Measurements from ENCODE around the gene CDKAL1.

Gene CDKAL1

DNA sequence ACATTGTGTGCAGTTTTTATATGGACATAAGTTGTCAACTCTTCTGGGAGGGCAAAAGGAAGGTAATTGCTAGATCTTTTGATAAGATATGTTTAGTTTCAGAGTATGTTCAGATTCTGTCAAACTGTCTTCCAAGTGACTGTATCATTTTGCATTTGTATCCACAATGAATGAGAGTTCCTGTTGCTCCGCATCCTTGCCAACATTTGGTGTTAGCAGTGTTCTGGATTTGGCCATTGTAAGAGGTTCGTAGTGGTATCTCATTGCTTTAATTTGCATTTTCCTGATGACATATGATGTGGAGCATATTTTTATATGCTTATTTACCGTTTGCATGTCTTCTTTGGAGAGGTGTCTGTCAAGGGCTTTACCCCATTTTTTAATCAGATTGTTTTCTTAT is 150.2 kb downstream of the CDKAL1 start:
- no peak for DNase-seq

DNA sequence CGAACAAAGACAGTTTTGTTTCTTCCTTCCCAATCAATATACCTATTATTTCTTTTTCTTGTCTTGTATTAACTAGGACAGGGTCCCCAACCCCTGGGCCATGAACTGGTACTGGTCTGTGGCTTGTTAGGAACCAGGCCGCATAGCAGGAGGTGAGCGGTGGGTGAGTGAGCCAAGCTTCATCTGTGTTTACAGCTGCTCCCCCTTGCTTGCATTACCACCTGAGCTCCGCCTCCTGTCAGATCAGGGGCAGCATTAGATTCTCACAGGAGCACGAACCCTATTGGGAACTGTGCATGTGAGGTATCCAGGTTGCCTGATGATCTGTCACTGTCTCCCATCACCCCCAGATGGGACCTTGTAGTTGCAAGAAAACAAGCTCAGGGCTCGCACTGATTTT is 151.9 kb downstream of the CDKAL1 start:
- DNase-seq: no peak

DNA sequence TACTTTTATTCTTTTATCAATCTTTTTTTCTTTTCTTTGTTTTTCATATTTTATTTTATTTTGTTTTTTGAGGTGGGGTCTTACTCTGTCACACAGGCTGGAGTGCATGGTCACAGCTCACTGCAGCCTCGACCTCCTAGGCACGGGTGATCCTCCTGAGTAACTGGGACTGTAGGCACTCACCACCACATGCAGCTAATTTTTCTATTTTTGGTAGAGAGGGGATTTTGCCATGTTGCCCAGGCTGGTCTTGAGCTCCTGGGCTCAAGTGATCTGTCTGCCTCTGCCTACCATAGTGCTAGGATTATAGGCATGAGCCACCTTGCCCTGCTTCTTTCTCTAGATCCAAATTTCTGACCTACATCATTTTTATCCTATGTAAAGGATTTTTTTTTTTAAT is 153.2 kb downstream of the CDKAL1 start:
- no peak for DNase-seq

DNA sequence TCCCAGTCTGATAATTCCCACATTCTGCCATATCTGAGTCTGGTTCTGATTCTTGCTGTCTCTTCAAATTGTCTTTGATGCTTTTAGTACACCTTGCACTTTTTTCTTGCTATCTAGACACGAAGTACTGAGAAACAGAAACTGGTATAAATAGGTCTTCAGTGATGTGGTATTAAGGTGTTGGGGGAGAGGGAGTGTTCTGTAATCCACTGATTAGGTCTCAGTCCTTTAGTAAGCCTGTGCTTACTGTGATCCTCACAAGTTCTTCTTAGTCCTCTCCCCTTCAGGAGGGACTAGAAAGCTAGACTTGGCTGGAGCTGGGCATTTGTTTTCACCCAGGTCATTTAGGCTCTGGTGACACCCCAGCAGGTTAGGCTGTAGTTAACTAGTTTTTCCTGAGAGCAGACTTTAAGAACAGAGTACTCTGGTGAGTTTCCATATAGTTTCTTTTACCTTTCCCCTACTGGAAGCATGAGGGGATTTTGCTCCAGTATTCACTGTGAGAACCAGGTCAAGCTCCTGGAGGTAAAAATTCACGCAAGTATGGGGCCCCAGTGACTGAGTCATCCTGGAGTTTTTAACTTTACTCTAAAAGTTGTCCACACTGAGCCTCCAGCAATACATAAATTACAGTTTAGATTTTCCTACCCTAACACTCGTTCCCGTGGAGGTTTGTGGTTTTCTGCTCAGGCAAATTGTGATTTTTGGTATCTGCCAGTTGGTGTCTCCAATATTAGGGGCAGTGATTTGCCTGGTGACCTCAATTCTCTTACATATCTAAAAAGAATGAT is 154.6 kb downstream of the CDKAL1 start:
- DNase-seq: no peak

DNA sequence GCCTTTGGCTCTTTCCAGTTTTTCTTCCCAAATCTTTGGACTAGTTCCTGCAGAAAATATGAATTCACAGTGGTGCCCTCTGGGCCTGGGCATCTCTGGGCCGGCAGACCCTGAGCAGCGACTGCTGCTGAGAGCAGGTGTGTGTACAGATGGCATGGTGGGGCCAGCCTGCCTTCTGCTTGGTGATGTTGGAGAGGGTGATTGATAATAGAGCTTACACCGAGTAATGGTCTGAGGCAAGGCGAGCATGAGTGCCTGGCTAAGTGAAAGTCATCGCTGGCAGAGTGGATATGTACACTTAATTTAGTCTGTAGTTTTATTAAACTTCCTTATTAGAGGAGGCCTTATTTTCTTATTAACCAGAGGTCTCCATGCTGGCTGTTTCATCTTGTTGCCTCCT is 156.9 kb downstream of the CDKAL1 start:
- DNase-seq: no peak

DNA sequence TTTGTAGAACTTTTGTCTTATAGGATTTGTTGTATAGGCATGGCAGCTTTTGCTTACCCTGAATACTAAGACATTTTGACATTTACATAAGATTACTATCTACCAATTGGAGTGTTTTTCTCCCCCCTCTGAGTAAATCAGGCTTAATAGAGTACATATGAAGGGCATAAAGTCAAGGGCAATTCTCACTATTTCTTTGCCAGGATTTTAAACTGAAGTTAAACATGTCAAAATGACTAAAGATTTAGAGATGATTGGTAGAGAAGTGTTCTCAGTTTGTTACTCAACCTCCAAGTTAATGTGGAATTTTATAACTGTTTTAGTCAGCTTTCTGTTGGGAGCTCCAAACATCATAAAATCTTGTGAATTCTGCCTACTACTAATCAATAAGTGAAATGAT is 157.8 kb downstream of the CDKAL1 start:
- no peak for DNase-seq

DNA sequence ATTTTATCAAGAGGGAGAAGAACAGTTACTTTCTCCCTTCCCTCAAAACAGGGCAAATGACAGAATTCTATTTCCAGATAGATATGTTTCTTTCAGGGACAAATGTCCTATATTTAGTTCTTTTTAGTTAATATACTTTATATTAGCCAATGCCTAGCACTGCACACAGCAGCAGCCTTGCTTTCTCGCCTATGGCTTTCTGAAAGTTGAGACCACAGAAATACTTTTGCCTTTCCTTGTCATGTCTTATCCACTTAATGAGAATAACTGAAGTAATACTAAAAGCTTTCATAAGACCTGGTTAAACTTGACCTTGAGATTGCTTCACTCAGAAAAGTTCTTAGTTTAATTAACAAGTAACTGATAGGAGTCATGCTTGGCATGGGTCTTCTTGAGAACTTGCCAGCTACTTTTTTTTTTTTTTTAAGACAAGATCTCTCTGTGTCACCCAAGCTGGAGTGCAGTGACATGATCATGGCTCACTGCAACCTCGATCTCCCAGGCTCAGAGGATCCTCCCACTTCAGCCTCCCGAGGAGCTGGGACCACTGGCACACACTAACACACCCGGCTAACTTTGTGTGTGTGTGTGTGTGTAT is 159.3 kb downstream of the CDKAL1 start:
- no peak for DNase-seq

DNA sequence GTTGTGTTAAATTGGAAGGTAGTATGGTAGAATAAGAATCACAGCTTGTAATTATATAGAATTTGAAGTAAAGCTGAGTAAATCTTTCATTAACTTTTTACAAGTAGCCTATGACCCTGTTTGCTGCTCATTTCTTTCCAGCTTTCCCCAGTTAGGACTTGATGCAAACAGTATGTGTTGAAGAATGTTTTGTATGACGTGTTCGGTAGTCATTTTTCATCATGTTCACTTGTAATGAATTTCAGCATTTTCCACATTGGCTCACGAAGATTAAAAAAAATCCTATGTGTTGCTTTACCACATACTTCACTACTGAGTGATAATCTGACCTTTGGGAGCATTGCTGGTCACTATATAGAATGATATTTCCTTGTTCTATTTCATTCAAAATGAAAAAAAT is 162.4 kb downstream of the CDKAL1 start:
- no peak for DNase-seq

DNA sequence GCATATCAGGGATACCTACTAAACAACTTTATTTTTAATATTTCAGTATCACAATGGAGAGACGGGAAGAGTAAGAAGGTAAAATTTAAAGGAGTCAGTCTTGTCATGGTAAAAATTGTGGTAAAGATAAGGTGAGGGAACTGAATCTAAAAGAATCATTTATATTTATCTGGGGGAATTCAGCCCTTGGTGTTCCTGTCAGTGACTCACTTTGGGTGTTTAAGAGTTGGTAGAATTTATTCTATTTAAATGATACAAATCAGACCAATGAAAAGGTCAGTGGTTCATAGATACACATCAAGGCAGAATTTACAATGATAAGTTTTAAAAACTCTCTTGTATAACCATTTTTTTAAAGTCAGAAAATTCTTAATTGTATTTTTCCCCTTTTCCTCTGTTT is 164.4 kb downstream of the CDKAL1 start:
- no peak for DNase-seq

DNA sequence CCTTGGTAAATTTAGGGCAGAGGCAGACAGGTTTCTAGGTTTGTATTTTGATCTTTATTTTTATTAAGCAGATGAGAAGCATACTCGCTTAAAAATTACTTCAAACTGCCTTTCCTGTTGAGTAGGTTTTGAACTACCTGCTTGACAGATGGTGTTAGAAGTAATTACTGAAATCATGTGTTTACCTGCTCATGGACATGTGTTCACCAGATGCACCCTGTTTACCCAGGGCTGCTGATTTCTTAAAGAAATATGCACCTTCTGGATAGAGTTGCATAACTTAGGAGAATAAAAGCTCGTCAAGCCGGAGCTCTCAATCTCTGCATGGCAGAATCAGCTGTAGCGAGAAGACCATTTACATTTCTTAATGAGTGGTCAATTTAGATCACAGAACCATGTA is 165.1 kb downstream of the CDKAL1 start:
- no peak for DNase-seq

DNA sequence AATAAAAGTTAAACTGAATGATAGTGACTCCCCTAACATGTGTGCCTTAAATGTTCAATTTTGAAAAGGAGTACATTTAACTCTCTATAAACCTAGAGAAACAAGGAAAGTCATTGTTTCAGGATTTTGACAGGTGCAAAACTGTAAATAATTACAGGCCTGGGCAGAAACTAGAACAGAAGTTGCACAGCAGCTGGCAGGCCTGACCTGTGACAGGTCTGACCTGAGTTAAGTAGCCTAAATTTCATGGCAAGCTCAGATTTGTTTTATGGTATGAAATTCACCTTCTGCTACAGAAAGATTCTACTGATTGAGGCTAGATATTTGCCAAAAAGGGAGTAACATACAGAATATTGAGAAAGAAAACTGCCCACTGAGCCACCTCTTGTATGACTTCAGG is 166.1 kb downstream of the CDKAL1 start:
- DNase-seq: no peak

DNA sequence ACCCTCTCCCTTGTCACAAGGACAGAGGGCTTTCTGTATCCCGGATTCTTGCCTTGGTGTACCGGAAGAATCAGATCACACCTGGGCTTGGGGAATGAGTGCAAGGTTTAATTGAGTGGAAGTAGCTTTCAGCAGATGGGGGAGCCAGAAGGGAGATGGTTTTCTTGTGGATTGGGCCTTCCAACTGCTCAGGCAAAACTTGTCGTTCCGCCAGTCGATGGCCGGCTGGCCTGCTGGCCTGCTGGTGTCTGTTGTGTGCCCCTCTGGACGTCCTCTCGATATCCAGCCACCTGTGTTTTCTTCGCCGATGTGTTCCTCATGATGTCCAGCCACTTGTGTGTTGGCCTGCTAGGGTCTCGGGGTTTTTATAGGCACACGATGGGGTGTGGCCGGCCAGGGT is 168.1 kb downstream of the CDKAL1 start:
- DNase-seq: no peak

DNA sequence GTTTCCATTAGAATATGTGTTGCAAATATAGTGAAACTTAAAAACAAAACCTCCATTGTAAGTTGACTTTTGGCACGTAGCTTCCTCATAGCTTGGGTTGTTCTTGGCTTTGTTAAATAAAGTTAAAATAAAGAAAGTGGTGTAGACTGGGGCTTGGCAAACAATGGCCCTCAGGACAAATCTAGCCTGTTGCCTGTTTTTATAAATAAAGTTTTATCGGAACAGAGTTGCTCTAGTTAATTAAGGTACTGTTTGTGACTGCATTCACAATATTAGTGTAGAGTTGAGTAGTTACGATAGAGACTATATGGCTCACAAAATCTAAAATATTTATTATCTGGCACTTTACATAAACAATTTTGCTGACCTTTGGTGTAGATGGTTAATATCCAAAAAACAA is 168.8 kb downstream of the CDKAL1 start:
- DNase-seq: no peak

DNA sequence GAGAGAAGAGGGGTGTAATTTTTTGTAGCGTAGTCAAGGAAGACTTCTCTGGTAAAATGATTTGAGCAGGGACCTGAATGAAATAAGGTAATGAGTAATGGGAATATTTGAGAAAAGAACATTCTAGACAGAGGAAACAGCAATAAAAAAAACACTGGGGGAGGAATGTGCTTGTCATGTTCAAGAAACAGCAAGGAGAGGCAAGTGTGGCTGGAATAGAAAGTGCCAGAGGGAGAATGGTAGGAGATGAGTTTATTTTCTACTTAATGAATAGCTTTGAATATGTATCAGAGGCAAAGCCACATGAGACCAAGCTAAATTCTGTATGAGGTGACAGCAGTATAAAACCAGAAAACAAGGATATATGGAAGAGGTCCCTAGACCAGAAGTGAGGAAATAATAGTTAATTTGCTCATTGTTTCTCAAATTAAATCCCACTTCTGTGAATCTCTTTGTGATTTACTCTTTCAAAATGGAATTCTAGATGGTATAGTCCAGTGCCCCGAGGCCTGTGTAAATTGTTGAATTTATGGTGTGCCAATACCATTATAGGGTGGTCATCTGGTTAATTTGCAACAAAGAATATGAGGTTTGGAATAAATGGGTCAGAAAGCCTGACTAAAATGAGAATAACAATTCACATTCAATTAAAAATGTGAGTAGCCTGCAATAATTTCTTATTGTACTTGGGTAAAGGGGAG is 170.2 kb downstream of the CDKAL1 start:
- DNase-seq: no peak

DNA sequence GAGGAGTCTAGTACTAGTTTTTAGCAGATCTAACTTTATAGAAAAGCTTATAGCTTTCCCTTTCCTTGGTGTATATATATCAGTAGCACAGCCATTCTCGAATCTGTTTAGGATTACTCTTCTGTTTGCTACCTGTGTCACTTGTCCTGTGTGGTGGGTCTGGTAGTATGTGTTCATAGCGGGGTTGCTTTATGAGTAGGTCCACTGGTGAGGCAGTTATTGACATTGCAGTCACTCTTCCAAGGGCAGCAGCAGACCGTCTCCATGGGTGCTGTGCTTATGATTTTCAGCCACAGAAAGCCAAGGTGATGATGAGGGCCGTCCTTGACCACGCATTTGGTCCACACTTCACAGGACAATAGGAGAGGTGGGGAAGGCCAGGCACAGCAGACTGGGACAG is 171.5 kb downstream of the CDKAL1 start:
- no peak for DNase-seq

DNA sequence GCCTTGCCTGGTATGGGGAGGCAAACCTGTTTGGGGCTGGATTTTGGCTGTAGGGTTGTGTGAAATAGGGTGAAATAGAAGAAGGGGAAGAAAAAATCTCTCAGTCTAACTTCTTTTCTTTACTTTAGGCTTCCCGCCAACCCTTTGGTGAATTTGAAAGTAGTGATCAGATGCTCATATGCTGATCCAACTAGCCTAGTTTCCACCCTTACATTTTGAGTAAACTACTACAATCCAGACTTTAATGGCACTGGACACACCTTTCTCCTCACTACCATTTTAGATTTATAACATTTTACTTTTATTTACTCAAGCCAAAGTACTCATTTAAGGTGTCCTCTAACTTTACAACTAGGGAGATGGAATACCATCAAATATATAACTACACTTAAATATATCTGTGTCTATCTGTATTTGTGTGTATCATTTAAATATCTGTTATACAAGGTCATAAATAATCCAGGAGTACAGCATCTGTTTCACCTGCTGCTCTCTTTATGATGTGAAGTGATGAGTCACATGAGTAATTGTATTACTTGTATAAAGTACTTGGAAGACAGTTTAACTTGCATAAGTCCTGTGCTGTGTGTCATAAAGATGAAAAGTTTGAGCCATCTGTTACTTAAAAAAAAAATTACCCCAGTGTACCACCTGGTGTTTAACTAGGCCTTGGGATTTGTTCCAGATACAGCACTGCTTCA is 172.1 kb downstream of the CDKAL1 start:
- no peak for DNase-seq

DNA sequence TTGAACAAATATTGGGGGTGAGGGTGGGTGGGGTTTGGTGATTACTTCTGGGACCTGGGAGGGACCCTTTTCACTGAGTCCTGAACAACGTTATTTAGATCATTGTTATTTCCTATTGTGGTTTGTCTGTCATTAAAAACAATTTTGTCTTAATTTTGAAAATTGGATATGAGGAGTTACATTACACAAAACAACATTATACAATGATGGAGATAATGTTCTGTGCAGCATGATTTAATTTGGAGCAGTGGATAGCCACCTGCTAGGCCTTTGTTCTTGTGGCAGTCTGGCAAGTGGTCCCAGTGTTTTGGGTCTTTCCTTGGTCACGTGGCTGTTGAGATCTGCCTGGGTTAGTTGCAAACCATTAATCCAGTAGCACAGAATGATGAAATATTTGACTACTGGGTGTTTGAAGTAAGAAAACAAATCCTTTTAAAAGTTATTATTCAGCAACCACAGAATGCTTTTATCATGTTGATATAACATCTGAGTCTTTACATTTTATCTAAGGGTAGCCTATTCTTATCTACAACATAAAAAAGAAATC is 172.8 kb downstream of the CDKAL1 start:
- no peak for DNase-seq

DNA sequence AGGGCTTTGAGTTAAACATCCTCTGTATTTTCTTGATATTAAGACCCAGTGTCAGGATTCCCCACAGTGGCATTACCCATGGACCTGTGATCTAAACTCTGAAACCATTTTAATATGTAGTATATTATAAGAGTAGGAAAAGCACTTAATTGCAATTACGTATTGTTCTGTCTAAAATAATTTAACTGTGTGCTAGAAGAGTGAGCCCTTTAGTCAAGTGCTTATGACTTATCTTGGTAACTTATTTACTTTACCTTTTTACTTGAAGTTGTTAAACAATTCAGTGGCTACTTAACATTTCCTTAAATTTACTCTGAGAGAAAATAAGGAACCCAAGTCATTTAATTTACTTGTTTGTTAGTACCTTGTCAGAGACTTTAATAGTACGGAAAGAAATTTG is 173.6 kb downstream of the CDKAL1 start:
- DNase-seq: no peak

DNA sequence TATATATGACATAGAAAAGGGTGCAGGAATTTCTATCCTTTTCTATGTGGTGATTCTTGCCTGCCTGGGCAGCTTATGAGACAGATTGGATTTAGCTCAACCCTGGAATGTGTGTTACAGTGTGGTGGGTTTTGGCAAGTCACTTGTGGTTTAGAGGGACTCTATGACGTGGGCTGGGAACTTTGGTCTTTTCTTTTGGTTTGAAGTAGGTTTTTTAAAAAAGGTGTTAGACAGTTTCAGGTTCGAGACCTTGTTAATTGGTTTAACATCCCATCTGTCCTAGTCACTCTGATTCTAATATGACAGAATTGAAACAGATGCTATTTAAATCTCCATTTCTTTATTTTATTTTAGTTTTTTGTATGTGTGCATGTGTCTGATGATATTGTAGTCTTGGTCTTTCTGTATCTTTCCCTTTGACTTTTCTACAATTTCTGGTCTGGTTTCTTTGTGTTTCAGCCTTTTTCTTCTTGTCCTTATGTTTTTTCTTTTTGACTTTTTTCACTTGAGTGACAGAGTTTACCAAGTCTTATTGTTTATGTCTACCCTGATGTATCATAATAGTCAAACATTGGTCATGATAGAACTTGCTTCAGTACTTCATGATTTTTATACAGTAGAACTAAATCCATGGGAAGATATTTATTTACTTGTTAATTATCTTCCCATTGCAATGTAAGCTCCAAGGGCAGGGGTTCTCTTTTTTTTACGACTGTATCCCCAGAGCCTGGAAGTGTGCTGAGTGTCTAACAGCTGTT is 174.3 kb downstream of the CDKAL1 start:
- no peak for DNase-seq

DNA sequence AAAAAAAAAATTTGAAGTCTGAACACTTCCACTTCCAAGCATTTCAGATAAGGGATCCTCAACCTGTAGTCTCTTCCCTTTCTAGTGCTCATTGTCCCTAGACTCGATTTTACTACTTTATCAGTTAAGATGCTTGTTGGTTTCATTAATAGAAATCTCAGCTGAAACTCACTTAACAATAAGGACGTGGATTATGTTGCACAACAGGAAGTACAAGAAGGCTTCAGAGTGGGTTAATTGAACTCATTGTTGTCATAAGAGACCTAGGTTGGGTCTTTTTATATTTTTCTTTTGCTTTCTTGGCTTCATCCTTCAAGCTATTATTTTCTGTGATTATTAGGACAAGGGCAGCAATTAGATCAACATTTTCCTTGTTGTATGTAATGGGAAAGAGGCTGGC is 175.2 kb downstream of the CDKAL1 start:
- DNase-seq: no peak

DNA sequence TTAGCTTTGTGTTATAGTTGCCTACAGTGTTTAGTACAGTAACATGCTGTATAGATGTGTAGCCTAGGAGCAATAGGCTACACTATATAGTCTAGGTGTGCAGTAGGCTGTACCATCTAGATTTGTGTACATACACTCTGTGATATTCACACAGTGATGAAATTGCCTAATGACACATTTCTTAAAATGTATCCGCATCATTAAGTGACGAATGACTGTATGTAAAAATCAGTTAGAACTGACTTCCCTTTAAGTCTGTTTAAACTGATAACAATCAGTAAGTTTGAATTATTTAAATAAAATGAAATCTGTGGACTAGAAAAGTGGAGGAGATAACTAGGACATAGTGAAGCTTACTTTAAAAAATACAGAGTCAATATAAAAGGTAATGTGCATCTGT is 176.1 kb downstream of the CDKAL1 start:
- no peak for DNase-seq

DNA sequence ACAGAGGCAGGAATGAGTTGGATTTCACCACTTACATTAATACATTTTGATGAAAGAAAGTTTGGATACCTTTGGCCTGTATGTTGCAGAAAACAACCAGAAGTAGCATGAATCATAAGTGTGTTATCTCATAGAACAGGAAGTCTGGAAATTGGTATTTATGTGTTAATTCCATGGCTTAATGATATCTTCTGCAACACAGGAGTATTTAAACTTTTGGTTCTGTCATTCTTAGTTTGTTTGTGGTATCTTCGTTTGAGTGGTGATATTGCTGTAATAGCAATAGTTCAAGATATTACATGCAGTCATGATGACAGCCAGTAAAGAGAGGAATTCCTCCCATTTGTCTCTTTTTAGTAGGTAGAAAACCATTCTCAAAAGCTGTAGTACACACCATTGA is 177.3 kb downstream of the CDKAL1 start:
- DNase-seq: no peak

DNA sequence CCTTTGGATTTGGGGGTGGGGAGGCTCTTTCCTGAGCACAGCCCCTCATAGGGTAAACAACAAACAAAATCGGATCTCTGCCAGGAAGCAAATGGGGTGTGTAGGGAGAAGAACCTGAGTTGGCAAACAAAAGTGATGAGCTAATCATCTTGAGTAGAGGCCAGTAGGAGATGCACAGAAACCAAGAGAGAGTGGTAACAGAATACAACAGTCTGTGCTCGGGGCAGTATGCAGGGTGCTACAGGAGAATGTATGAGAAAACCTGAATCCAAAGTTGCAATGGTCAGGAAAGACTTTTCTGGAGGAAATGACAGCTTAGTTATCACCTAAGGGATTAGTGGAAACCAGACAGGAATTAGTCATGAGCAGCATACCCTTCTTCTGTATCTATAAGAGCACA is 177.8 kb downstream of the CDKAL1 start:
- no peak for DNase-seq

Data from stimulated activated CD4-positive, alpha-beta T cell treated with anti-CD3 and anti-CD28 coated beads, Interleukin-12 subunit alpha, Interleukin-12 subunit beta, amount 100 ng/mL, for 4 hours (primary cell).